Vagina (tissue), 2 donors: ENCODE measurements around the gene TUBB3.

Experiments used
- POLR2A ChIP-seq, 2 donors: fragments of 450-650 bp; IDR thresholded peaks; one replicate each; pipeline ENCODE4 v1.6.1; 2017; ENCODE audit warnings: antibody characterized with exemption in 2 of 2, mild to moderate bottlenecking in 2 of 2, moderate library complexity in 2 of 2
- POLR2AphosphoS5 ChIP-seq, 2 donors: sonication (generic); formaldehyde crosslinking; IDR thresholded peaks; one replicate each; pipeline ENCODE4 v1.9.0; 2017; ENCODE audit warnings: antibody characterized with exemption in 2 of 2, mild to moderate bottlenecking in 2 of 2, low read depth in 1 of 2; ENCODE audit not compliant: insufficient read depth in 1 of 2
- TF ChIP-seq, protein P1 (sequence below), 3 experiments: fragments of 450-650 bp in 2 of 3; fragments of 200-600 bp in 1 of 3; sonication (generic) in 1 of 3; IDR thresholded peaks; one replicate each; pipeline ENCODE4 v1.5.1; 2017 to 2019; ENCODE audit warnings: antibody characterized with exemption in 3 of 3, mild to moderate bottlenecking in 2 of 3, moderate library complexity in 2 of 3

DNA sequence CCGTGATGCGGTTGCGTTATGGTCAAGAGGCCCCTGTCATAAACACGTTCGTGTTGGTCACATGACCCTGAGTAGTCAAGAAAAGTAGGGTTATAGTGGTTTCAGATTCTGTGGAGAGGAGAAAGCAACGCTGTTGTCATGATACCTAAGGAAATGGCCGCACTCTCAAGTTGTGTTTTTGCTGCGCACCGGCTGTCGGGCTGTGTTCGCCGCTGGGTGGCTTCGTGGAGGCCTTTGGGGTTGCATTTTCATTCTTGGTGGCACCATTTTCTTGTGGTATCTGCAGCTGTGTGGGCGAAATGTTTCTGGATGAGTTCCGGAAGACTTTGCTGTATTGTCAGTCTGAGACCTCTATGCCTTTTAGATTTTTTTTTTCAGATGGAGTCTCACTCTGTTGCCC lies 60.4 kb downstream of the TUBB3 start:
- TF ChIP-seq, protein P1, sequence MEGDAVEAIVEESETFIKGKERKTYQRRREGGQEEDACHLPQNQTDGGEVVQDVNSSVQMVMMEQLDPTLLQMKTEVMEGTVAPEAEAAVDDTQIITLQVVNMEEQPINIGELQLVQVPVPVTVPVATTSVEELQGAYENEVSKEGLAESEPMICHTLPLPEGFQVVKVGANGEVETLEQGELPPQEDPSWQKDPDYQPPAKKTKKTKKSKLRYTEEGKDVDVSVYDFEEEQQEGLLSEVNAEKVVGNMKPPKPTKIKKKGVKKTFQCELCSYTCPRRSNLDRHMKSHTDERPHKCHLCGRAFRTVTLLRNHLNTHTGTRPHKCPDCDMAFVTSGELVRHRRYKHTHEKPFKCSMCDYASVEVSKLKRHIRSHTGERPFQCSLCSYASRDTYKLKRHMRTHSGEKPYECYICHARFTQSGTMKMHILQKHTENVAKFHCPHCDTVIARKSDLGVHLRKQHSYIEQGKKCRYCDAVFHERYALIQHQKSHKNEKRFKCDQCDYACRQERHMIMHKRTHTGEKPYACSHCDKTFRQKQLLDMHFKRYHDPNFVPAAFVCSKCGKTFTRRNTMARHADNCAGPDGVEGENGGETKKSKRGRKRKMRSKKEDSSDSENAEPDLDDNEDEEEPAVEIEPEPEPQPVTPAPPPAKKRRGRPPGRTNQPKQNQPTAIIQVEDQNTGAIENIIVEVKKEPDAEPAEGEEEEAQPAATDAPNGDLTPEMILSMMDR (IDR thresholded peaks at IDR 0.05), result no peak
- TF ChIP-seq POLR2AphosphoS5 (IDR thresholded peaks at IDR 0.05; ENCODE audit: insufficient read depth in 1 of 2, low read depth in 1 of 2) (no peak), POLR2A (IDR thresholded peaks at IDR 0.05) (no peak)
